ENCODE data around the gene R3HDM4. TPM values are rescaled to one million over a fixed set of nuclear protein-coding genes. Genes with fewer than 3 reads are reported as not detected.

The R3HDM4 gene
- total and polyA plus RNA-seq, 9 of the 15 experiments (the other 6 are each of a cell fraction or from before 2014, with no cell fraction given): 3.2 to 154 (median 59.0) TPM

GRCh38 chr19:917323-918151, 4.5 kb upstream of the R3HDM4 start, which contains the start of gene KISS1R (continued):
- no peak for TF ChIP-seq RAD51 (IDR thresholded peaks at IDR 0.05; ENCODE audit: borderline replicate concordance, low read depth)
- TF ChIP-seq, protein P1, sequence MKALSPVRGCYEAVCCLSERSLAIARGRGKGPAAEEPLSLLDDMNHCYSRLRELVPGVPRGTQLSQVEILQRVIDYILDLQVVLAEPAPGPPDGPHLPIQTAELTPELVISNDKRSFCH (CRISPR knock-in tag; IDR thresholded peaks at IDR 0.05): no peak
- TF ChIP-seq, protein P1 (tag; IDR thresholded peaks at IDR 0.05): peak; percentile 93
- TF ChIP-seq L3MBTL2 (IDR thresholded peaks at IDR 0.05): peak; percentile 85
- peak; percentile 66; the same call in 1 of the 2 replicates for TF ChIP-seq FOXK1 (CRISPR knock-in tag; IDR thresholded peaks at IDR 0.05; ENCODE audit: borderline replicate concordance)
- TF ChIP-seq FUS (optimal IDR thresholded peaks at IDR 0.05; ENCODE audit: low read depth, low read length): no peak
- no peak for TF ChIP-seq NCOA4 (IDR thresholded peaks at IDR 0.05; ENCODE audit: partially characterized antibody)
- TF ChIP-seq TSC22D4 (tag; IDR thresholded peaks at IDR 0.05): no peak
- peak; percentile 93 to 94 for TF ChIP-seq KDM1A (IDR thresholded peaks at IDR 0.05)
- no peak for TF ChIP-seq ARID2 (IDR thresholded peaks at IDR 0.05)
- no peak for TF ChIP-seq ZNF280B (CRISPR knock-in tag; IDR thresholded peaks at IDR 0.05)
- TF ChIP-seq, protein P2, sequence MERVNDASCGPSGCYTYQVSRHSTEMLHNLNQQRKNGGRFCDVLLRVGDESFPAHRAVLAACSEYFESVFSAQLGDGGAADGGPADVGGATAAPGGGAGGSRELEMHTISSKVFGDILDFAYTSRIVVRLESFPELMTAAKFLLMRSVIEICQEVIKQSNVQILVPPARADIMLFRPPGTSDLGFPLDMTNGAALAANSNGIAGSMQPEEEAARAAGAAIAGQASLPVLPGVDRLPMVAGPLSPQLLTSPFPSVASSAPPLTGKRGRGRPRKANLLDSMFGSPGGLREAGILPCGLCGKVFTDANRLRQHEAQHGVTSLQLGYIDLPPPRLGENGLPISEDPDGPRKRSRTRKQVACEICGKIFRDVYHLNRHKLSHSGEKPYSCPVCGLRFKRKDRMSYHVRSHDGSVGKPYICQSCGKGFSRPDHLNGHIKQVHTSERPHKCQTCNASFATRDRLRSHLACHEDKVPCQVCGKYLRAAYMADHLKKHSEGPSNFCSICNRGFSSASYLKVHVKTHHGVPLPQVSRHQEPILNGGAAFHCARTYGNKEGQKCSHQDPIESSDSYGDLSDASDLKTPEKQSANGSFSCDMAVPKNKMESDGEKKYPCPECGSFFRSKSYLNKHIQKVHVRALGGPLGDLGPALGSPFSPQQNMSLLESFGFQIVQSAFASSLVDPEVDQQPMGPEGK (CRISPR knock-in tag; IDR thresholded peaks at IDR 0.05; ENCODE audit: borderline replicate concordance): no peak
- no peak for TF ChIP-seq MTA1 (IDR thresholded peaks at IDR 0.05; ENCODE audit: borderline replicate concordance)
- no peak for TF ChIP-seq POLR3G (IDR thresholded peaks at IDR 0.05; ENCODE audit: extremely low read depth, insufficient read length, insufficient replicate concordance)
- TF ChIP-seq ZNF668 (CRISPR knock-in tag; IDR thresholded peaks at IDR 0.05): 0 out of 2 replicates have a peak, but pooled peaks have one; percentile 18
- TF ChIP-seq, protein P3, sequence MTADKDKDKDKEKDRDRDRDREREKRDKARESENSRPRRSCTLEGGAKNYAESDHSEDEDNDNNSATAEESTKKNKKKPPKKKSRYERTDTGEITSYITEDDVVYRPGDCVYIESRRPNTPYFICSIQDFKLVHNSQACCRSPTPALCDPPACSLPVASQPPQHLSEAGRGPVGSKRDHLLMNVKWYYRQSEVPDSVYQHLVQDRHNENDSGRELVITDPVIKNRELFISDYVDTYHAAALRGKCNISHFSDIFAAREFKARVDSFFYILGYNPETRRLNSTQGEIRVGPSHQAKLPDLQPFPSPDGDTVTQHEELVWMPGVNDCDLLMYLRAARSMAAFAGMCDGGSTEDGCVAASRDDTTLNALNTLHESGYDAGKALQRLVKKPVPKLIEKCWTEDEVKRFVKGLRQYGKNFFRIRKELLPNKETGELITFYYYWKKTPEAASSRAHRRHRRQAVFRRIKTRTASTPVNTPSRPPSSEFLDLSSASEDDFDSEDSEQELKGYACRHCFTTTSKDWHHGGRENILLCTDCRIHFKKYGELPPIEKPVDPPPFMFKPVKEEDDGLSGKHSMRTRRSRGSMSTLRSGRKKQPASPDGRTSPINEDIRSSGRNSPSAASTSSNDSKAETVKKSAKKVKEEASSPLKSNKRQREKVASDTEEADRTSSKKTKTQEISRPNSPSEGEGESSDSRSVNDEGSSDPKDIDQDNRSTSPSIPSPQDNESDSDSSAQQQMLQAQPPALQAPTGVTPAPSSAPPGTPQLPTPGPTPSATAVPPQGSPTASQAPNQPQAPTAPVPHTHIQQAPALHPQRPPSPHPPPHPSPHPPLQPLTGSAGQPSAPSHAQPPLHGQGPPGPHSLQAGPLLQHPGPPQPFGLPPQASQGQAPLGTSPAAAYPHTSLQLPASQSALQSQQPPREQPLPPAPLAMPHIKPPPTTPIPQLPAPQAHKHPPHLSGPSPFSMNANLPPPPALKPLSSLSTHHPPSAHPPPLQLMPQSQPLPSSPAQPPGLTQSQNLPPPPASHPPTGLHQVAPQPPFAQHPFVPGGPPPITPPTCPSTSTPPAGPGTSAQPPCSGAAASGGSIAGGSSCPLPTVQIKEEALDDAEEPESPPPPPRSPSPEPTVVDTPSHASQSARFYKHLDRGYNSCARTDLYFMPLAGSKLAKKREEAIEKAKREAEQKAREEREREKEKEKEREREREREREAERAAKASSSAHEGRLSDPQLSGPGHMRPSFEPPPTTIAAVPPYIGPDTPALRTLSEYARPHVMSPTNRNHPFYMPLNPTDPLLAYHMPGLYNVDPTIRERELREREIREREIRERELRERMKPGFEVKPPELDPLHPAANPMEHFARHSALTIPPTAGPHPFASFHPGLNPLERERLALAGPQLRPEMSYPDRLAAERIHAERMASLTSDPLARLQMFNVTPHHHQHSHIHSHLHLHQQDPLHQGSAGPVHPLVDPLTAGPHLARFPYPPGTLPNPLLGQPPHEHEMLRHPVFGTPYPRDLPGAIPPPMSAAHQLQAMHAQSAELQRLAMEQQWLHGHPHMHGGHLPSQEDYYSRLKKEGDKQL (CRISPR knock-in tag; IDR thresholded peaks at IDR 0.05; ENCODE audit: borderline replicate concordance): no peak; the same call in 1 of the 2 replicates
- TF ChIP-seq ILK (tag; IDR thresholded peaks at IDR 0.05; ENCODE audit: borderline replicate concordance, low read depth): no peak
- no peak for TF ChIP-seq HMG20A (CRISPR knock-in tag; conservative IDR thresholded peaks at IDR 0.05)
- peak; percentile 59; the same call in 1 of the 2 replicates for TF ChIP-seq LCOR (CRISPR knock-in tag; IDR thresholded peaks at IDR 0.05)

All from K562 (cell line).